Lower leg skin (tissue), 4 donors: ENCODE data around the gene DPY30. TPM values are rescaled to one million over a fixed set of nuclear protein-coding genes. Genes with fewer than 3 reads are reported as not detected.
"Not testable (repeated sequence)": the region's sequence is repeated elsewhere in the genome, so short reads cannot be mapped to it uniquely, and the experiment has no call there.

Experiments
- DNase-seq, 2 donors: peaks; one replicate each; pipeline ENCODE4 v3.0.0-alpha.2; 2019; ENCODE audit warnings: low spot score in 2 of 2
- H3K4me3 ChIP-seq: fragments of 200-600 bp; sonication (generic); 2 replicates; pipeline ENCODE4 v1.5.1; 2017; ENCODE audit warnings: mild to moderate bottlenecking, low read depth; ENCODE audit not compliant: poor library complexity, severe bottlenecking
- CTCF ChIP-seq, 3 donors: fragments of 450-650 bp; IDR thresholded peaks; one replicate each; pipeline ENCODE4 v1.5.1; 2016; ENCODE audit warnings: antibody characterized with exemption in 3 of 3, mild to moderate bottlenecking in 3 of 3, moderate library complexity in 2 of 3
- POLR2A ChIP-seq, 2 donors: fragments of 450-650 bp; IDR thresholded peaks; one replicate each; pipeline ENCODE4 v1.6.1; 2016 to 2017; ENCODE audit warnings: antibody characterized with exemption in 2 of 2, mild to moderate bottlenecking in 1 of 2, moderate library complexity in 1 of 2
- WGBS, 2 donors: methylation state at CpG; one replicate each; pipeline ENCODE4 v1.1.5; 2018; 5-methylcytosine and 5-hydroxymethylcytosine counted together
- intact Hi-C: fragments of 100-400 bp; cut with DNase I; formaldehyde crosslinking; loops from one replicate; pipeline ENCODE4 v1.15.0; 2023; ENCODE audit warnings: low total_unique reads
- total RNA-seq, 4 donors: library from RNA; depleted of rRNA; stranded (reverse); fragments of >200 nt; gene quantifications; one replicate each; pipeline ENCODE4 v1.1.0, GENCODE V29; 2016

DPY30 gene
- total RNA-seq, 4 donors from 2014 or later, result 58.1 to 76.9 (median 61.8) TPM

DNA sequence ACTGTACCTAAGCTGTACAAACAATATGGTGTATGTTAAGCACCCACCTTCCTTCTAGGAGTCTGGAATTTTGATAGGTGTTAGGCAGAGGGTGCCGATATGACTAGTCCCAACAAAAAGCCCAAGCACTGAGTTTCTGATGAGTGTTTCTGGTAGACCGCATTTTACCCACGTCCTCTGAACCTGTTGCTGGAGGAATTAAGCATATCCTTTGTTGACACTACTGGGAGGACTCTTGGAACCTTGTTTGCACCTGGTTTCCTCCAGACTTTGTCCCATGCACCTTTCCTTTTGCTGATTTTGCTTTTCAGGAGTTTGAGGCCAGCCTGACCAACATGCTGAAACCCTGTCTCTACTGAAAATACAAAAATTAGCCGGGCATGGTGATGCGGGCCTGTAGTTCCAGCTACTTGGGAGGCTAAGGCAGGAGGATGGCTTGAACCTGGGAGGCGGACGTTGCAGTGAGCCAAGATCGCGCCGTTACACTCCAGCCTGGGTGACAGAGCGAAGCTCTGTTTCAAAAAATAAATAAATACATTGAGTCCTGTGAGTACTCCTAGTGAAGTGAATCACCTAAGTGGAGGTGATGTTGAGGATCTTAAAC is 12.3 kb upstream of the DPY30 start:
- H3K4me3 ChIP-seq, result no peak overlapping the region
- TF ChIP-seq POLR2A (IDR thresholded peaks at IDR 0.05) (no peak), CTCF (IDR thresholded peaks at IDR 0.05) (no peak)
- intact Hi-C loops, result no loop called here
- 94% methylated on average over 11 of the region's 11 CpGs for WGBS, 2 donors
- no peak for DNase-seq

DNA sequence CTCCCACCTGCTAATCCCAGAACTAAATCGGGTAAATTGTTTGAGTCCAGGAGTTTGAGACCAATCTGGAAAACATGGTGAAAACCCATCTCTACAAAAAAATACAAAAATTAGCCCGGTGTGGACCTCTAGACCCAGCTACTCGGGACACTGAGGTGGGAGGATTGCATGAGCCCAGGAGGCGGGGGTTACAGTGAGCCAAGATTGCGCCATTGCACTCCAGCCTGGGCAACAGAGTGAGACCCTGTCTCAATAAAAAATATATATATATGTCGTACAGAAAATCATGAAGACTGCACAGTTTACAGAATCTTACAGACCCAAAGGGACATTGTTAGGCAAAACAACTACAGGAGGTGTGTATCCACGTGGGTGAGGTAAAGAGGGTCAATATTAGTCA is 4.0 kb upstream of the DPY30 start:
- intact Hi-C loops, result no loop called here

DNA sequence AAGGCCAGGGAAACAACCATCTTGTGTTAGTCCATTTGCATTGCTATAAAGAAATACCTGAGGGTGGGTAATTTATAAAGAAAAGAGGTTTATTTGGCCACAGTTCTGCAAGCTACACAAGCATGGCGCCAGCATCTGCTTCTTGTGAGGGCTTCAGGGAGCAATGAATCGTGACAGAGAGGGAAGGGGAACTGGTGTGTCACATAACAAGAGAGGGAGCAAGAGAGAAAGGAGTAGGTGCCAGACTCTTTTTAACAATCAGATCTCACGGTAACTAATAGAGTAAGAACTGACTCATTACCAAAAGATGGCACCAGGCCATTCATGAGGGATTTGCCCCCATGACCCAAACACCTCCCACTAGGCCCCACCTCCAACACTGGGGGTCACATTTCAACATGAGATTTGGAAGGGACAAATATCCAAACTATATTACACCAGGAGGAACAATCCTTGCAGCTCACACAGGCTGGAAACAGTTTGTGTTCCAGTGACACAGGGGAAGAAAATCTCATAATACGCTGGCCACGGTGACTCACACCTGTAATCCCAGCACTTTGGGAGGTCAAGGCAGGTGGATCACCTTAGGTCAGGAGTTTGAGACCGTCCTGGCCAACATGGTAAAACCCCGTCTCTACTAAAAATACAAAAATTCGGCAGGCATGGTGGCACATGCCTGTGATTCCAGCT is 5.3 kb downstream of the DPY30 start:
- intact Hi-C loops, H3K4me3 ChIP-seq: not testable (repeated sequence)
- 88 to 92% methylated on average over 8 of the region's 8 CpGs for WGBS, 2 donors
- peak in 1 of 2 donors; percentile 34 for DNase-seq

More for the DNA sequence above, 4.0 kb upstream of the DPY30 start:
- WGBS, 2 donors, result 81 to 82% methylated on average over 7 of the region's 7 CpGs
- DNase-seq, result no peak
- TF ChIP-seq POLR2A (IDR thresholded peaks at IDR 0.05) (no peak), CTCF (IDR thresholded peaks at IDR 0.05) (no peak)
- no peak overlapping the region for H3K4me3 ChIP-seq

GRCh38 chr2:32018789-32019482 is 20.7 kb downstream of the DPY30 start:
- H3K4me3 ChIP-seq, intact Hi-C loops, DNase-seq: not testable (repeated sequence)
- 64 to 75% methylated on average over 9 of the region's 9 CpGs for WGBS, 2 donors

DNA sequence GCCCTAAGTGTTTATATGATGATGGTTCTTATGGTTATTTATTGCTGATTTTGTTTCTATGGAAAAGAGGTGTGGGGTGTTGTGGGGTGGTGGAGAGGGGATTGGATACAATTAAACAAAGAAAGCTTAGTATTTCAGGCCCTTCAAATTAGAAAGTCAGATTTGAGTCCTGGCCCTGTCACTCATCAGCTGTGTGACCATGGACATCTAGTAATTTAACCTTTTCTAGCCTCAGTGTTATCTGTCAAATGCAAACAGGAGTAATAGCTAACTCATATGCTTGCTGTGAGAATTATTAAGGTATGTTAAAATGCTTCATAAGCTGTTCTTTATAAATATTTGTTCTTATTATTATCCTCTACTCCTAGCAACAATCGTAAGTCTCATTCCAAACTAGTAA is 26.7 kb downstream of the DPY30 start:
- WGBS, 2 donors, result 68 to 70% methylated on average over 1 of the region's 1 CpG
- intact Hi-C loops, result no loop called here
- TF ChIP-seq POLR2A (IDR thresholded peaks at IDR 0.05) (no peak), CTCF (IDR thresholded peaks at IDR 0.05) (no peak)
- no peak overlapping the region for H3K4me3 ChIP-seq
- no peak for DNase-seq

- no peak overlapping the region for H3K4me3 ChIP-seq
- intact Hi-C loops, result no loop called here
- no peak for TF ChIP-seq POLR2A (IDR thresholded peaks at IDR 0.05)
- 68 to 77% methylated on average over 5 of the region's 5 CpGs for WGBS, 2 donors
- peak in 1 of 2 donors; percentile 43 for DNase-seq
Measured at GRCh38 chr2:32011485-32011960, 28.1 kb downstream of the DPY30 start.
